DMS53 treated with DMSO at 0.1 percent for 48 hours (cell line): ENCODE data around the gene DNAJC4.
A peak's percentile ranks its signal among the peaks of the same experiment; 100 is the strongest.
"Not testable (repeated sequence)": the region's sequence is repeated elsewhere in the genome, so short reads cannot be mapped to it uniquely, and the experiment has no call there.

Experiments
- DNase-seq: peaks from one replicate; lab custom pipeline; 2025; ENCODE audit not compliant: unreplicated experiment; lab: John Stamatoyannopoulos, UW

DNAJC4 gene

DNA sequence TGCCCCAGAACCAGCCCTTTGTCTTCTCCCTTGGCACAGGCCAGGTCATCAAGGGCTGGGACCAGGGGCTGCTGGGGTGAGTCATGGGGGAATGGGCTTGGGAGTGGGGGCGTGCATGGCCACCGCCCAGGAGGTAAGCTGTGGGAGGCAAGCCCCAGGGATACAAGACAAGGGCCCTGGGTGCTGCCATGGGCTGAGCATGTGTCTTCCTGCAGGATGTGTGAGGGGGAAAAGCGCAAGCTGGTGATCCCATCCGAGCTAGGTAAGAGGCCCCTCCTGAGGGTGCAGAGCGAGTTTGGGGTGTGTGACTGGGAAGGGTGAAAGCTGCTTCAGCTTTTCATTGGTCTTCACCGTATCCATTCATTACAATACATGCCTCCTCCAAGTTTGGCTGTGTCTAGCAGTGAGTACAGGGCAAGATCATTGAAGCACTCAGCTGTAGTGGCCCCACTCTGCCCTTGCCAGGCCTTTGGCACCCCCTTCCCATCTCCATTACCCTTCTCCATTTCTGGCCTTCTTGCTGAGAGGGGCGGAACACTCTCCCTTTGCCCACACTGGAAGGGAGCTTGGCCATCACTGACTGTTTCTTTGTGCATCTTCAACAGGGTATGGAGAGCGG lies 13.0 kb downstream of the DNAJC4 start:
- no peak for DNase-seq

DNA sequence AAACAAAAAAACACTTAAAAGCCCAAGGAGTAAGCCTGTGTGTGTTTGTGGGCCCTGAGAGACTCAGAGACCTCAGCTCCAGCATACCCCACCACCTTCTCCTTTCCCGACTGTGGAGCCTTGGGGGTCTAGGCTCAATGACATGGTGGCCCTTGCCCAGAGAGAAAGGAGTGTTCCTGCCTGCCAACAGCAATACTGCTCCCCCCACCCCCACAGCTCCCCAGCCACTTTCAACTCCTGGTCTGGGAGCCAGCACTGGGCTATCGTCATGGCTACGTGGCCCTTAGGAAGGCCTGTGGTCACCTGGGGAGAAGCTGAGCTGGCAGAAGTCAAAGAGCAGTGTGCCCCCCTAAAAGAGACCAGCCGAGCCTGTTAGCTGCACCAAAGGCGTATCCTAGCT lies 13.8 kb downstream of the DNAJC4 start:
- no peak for DNase-seq

DNA sequence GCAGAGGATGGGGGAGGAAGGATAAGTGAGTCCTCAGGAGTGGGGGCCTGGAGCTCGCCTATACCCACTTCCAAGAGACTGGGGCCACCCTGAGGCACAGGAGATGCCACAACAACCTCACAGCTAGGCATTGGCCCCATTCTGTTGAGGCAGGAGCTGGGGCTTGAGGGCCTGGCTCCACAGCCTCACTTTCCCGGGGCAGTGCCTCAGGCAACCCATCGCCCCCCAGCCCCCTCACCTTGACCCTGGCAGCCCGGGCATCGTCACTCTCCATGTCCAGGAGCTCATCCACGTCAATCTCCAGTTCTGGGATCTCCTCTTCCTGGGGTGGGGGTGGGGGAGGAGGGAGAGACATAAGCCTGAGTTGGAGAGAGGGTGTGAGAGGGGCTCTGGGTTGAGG lies 14.6 kb downstream of the DNAJC4 start:
- DNase-seq, result no peak

DNA sequence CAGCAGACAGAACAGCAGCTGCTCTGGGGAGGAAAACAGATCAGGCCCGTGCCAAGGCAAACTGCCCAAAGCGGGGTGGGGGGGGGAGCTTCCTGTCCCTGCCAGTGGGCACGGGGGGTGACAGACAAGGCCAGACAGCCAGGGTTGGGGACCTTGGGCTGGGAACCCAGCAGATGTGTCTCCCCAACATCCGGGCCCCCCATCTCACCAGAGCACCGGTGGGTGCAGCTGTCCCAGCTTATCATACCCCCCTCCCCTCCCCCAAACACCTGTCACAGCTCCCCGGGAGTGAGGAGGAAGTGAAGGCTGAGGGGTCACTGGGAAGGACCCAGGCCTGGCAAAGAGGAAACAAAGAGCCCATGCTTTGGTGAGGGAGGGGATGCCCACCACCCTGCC lies 15.1 kb downstream of the DNAJC4 start:
- peak; percentile 39 for DNase-seq

DNA sequence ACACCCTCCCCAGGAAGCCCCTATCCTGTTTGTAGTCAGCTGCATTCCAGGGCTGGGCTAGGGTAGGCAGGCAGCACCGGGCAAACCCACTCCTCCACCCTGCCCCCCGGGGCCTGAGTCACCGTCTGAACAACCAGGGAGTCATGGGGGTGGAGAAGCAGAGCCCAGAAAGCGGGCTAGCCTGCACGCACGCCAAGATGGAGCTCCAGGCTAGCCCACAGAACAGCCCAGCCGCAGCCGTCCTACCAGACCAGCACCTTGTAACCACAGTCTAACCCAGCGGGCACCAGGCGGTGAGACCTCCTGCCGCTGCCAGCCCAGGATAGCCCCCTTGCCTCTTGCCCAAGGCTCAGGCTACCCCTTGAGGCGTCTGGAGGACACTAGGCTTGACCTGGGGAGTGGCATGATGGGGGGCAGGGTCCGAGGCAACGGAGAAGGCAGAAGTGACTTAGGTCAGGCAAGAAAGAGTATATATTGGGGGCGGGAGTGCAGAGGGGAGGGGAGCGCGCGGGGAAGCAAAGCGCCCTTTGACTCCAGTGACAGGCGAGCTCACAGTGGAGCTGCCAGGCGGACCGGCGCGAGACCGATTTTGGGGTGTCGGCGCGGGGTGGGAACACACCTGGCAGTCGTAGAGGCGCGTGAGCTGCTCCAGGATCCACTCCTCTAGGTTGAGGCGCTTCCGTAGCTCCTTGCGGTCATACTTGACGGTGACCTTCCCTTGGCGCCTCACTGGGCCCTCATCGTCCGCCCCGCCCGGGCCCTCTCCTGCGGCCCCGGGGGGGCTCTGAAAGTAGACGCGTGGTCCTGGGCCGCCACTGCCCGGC lies 15.7 kb downstream of the DNAJC4 start:
- peak; percentile 51 for DNase-seq

DNA sequence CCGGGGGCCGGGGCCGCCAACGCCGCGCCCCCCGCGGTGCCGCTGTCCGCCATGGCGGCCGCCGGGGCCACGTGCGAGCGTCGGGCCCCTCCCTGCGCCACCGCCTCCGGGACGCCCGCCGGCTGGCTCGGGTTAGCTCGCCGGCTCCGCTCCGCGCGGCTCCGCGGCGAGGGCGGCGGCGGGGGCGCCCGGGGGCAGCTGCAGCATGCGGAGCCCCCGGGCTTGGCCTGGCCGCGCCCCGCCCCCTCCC lies 16.2 kb downstream of the DNAJC4 start:
- not testable (repeated sequence) for DNase-seq

DNA sequence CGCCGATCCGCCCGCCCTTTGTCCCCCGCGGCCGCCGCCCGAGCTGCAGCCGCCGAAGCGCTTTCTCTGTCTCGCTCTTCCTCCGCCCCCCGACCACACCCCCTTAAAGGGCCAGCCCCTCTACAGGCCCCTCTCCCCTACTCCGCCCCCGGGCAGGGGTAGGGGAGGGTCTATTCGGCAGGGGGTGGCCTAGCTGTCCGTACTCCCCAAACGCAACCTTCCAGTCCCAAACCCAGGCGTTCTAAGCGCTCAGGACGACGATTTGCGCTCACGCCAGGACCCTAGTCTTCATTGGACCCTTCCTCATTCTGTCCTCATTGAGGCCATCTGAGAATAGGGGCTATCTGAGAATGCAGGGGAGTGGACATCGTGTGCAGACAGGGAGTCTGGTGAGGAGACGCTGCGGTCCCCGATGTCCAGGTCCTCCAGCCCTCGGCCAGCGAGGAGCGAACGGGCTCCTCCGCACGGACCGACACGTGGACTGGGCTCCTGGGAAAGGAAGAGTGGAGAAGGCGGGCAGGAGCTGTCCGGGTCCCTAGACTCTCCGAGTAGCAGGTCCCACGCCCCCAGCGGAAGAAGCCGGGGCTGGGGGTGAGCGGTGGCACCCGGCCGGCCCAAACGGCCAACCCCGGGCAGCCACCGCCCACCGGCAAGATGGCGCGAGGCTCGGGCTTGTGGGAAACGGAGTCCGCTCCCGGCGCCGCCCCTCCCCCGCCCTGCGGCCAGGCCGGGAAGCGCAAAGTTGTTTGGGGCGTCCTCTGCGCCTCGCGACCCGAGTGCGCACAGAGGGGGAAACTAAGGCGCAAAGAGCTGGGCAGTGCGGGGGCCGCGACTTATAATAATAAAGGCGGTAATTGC lies 16.8 kb downstream of the DNAJC4 start, which contains the start of gene PPP1R14B:
TSS of gene PPP1R14B (minus strand) at position 73 of the 858 bp plus-strand sequence. CDS start 270 bp downstream, outside the sequence.
- peak; percentile 89 for DNase-seq

DNA sequence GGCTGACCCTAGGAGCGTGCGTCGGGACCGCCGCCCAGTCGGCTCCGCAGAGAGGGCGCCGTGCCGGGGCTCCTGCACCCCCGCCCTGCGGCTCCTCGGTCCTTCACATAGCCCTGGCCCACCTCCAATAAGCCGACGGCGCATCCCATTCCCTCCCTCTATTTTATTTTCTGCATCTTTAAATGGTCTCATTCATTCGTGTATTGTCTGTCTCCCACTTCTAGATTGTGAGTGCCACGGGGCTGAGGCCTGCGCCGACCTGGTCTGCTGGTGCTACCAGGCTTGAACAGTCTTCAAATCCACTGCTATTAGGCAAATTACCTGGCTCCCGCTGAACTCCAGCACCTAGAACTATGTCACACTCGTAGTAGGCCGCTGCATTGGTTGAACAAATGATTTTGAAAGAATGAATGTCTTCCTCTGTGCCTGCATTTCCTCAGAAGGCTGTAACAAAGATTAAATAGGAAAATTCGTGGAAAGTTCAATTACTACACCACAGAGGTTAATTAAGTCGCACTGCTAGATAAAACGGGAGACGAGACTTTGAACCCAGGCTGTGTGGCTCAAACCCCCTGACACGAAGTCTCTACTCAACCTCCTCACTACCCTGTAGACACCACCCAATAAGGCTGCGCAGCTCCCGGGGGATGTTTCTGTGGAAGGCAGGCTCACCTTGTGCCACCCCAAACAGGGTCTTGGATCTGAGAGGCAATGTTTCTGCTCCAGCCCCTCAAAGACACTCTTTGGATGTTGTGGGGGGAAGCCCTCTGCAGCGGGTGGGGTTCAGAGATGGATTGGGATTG lies 17.6 kb downstream of the DNAJC4 start:
- no peak for DNase-seq

DNA sequence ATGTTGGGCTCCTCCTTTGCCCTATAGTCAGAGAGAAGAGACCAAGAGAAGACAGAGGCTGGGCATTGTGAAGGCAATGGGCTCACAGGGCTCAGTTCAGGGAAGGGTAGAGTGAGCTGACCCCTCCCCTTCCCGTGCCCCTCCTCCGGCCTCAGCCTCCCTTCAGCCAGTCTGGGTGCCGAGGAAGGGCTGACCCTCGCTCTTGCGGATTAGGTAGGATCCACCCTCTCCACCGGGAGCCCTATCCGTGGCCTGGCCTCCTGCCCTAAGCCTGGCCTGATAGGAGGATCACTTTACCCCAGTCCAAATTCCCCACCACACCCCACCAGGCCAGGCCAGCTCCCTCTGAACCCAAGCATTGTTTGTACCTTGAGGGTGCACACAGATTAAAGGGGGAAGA lies 18.2 kb downstream of the DNAJC4 start:
- DNase-seq, result no peak

DNA sequence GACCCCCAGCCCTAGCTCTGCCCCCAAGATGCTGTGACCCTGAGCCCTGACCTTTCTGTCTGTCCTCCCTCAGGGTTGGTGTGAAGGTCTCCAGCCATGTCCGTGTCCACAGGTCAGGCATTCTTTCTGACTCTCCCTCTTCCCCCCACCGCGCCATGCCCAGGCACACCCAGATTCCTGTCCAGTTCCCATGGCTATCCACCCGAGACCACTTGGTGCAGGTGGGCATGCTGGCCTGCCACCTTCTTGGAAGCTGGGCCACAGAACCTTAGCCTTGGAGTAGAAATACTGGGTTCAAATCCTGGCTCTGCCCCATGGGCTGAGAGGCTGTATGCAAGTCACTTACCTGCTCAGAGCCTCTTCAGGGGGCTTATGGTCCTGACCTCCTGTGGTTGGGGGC lies 18.7 kb downstream of the DNAJC4 start:
- DNase-seq, result no peak

DNA sequence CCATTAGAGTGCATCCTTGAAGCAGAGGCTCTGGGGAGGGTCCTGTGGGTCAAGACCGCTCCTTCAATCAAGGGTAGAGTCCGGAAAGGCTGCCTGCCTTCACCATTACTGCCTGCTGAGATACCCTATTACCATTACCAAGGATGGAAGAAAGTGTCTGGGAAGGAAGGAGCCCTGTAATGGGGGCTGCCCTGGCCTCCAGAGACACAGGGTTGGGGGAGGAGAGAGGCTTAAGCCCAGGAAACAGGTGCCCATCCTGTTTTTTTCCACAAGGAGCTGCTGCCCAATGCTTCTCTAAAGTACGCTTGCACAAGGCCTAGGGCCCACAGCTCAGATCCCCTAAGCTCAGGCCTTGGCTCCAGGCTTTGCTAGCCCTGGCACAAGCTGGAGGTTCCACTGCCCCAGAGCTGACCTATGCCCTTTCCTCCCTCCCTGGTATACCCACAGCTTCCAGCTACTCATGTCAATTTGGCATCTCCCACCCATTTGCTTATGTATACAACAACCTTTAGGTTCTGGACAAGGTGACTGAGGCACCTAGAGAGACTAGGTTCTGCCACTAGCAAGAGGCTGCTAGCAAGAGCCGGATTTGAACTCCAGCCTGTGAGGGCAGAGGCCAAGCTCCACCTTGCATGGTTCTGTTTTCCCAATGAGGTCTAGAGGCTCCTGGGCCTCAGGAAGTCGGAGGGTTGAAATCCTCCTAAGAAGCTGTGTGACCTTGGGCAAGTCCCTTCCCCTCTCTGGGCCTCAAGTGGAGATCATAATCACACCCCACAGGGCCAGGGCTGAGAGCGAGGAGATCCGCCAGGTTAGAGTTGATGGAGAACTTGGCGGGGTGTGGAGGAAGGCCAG lies 19.4 kb downstream of the DNAJC4 start:
- no peak for DNase-seq

DNA sequence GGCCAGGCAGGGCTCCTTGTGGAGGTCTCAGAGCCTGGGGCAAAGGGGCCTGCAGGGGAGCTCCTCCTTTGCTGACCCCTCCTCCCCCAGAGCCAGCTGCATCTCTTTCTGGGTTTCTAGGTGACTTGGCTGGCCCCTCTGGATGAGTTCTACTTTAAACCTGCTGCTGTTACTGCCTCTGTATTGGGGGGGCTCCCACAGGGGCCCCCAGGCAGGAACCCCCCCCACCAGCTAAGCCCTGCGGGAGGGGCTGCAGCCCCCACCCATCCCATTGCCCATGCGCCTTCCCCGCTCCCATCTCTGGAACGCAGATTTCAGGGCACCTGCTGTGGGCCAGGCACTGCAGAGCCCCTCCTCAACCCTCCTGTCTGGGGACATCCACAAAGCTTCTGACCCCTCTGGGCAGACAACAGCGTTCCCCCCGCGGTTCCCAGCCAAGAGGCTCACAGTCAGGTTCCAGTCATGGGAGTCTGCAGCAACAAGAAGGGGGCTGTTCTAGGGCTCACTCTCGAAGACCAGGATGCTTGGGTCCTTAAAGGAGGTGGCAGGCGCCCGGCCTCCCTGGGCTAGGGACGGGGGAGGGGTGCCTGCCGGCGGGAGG lies 20.2 kb downstream of the DNAJC4 start:
- no peak for DNase-seq

DNA sequence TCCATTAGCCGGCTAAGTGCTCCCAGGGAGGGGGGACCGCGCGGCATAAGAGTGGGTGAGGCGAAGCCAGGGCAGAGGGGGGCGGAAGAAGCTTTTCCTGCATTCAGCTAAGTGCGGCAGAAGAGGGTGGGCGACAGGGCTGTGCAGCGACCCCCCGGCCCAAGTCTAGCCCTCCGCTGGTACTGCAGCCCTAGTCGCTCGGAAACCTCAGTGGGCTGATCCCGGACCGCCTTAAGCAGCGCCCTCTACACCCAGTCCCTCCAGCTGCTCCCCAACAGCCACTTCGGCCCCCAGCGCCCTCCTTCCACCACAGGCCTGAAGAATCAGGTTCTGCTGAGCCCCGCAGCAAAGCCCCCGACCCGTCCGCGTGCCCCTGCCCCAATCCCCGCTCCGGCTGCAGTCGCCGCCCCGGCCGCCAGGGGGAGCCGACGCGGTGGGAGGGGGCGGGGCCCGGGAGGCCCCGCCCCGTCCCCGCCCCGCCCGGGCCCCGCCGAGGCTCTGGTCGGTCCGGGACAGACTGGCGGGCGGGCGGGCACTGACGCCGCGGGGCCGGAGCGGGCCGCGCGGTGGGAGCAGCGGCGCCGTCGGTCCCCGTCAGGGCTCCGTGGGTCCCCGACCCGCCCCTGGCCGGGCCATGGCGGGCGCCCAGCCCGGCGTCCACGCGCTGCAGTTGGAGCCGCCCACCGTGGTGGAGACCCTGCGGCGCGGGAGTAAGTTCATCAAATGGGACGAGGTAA lies 20.8 kb downstream of the DNAJC4 start, which contains the start of gene PLCB3:
TSS of gene PLCB3 (plus strand) at position 515 of the 737 bp plus-strand sequence. CDS start at position 635, 120 bp downstream.
- no peak for DNase-seq

DNA sequence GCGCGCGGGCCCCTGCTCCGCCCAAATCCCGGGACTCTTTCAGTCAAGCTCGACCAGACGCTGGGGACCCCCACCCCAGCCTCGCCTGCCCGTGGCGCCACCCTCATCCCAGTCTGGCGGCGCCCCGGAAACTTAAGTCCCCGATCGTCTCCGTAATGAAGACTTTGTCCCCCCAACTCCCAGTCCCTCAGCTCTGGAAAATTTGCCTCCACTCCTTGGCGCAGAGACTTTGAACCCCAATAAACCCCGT lies 21.3 kb downstream of the DNAJC4 start:
- DNase-seq, result no peak

DNA sequence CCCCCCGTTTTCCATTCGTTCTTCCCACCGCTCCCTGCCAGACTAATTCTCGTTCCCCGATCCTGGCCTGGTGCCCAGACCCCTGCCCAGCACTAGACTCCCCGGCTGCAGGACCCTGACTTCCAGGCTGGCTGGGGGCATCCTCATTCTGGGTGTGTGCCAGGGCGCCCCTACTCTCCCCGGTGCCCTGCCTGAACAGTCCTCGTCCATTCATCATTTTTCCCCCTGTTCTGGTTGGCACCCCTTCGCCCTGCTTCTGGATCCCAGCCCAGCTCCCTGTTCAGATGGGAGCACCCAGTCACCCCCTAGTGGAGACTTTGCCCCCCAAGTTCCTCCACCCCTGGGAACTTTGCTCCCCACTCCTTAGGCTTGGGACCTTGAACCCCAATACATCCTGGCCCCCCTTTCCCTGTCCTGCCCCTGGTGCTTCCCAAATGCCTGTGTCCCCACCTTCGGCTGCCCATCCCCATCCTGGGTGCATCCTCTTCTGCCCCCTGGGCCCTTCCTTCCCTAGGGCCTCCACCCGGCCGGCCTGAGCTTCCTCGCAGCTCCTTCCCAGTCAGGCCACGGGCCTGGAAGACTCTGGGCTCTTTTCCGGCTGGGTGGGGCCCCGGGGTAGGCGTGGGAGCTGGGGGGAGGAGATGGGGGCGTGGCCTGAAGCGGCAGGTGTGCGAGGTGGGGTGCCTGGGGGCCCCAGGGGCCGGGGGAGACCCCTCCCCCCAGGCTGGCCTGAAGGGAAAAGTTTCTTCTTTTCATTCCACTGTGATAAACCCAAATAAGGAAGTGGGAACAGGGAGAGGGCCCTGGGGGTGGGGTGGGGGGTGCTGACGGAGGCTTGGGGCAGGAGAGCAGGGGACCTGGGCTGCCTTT lies 21.9 kb downstream of the DNAJC4 start:
- DNase-seq, result peak; percentile 14

DNA sequence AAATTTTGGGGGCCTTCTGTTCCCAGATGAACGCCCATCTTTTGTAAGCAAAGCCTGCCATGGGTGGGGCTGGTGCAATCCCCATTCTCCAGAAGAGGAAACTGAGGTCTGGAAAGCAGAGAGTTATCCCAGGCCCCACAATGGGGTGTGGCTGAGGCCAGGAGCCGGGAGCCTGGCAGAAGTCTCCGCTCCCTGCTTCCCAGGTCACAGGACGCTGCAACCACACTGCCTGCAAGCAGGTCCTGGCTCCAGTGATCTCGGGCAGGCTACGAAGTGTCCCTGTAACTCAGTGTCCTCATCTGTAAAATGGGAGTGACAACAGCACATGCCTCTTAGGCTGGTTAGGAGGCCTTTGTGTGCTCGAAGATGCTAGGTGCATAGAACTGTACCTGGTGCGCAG lies 22.7 kb downstream of the DNAJC4 start:
- DNase-seq, result no peak

DNA sequence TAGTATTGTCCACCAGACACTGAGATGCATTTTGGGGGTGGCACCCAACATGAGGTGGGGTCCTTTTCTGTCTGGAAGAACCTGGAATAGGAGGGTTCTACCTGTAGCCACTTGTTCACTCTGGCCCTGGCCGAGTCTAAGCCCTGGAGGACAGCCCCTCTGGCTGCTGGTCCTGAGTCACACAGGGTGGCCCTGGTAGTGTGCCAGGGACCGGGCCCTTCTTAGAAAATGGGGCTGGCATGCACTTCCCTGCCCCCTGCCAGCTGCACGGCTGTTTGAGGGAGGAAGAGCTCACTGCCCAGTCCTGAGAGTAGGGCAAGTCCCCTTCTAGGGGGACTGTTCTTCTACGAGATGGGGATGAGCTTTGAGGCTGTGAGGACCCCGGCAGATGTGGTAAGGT lies 23.1 kb downstream of the DNAJC4 start:
- no peak for DNase-seq

DNA sequence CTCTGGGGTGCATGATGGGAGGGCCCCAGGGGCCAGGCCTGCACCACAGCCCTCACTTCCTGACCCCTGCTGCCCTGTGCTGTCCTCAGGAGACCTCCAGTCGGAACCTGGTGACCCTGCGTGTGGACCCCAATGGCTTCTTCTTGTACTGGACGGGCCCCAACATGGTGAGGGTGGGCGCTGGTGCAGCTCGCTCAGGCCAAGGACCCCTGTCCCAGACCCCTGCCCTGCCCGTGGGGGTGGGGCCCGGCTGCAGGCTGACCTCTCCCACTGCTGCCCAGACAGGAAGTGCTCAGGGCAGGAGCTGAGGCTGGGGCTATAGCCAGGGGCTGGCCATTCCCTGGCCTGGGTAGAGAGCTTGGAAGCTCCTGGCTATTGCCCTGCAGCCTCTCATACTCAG lies 24.0 kb downstream of the DNAJC4 start:
- no peak for DNase-seq
